HG03095 (cell line): Measurements from ENCODE around the gene MMP3.

ENCODE experiments used
- ATAC-seq: cut with Tn5 transposase; IDR thresholded peaks from one replicate; pipeline ENCODE4 v1.9.1; 2021; ENCODE audit warnings: moderate library complexity; ENCODE audit not compliant: unreplicated experiment

MMP3 gene

DNA sequence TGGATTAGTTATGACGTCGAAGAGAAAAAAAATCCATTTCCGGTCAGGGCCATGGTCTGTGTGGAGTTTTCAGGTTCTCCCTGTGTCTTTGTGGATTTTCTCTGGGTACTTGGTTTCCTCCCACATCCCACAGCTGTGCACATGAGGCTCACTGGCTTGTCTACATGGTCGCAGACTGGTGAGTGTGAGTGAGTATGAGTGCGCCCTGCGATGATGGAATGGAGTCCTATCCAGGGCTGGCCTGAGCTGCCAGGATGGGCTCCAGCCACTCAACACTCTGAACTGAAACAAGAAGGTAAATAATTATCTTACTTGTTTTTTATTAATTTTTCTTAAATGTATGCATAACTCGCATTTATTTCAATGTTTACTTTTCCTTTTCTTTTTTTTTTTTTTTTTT lies 10.8 kb downstream of the MMP3 start:
- ATAC-seq: no peak

DNA sequence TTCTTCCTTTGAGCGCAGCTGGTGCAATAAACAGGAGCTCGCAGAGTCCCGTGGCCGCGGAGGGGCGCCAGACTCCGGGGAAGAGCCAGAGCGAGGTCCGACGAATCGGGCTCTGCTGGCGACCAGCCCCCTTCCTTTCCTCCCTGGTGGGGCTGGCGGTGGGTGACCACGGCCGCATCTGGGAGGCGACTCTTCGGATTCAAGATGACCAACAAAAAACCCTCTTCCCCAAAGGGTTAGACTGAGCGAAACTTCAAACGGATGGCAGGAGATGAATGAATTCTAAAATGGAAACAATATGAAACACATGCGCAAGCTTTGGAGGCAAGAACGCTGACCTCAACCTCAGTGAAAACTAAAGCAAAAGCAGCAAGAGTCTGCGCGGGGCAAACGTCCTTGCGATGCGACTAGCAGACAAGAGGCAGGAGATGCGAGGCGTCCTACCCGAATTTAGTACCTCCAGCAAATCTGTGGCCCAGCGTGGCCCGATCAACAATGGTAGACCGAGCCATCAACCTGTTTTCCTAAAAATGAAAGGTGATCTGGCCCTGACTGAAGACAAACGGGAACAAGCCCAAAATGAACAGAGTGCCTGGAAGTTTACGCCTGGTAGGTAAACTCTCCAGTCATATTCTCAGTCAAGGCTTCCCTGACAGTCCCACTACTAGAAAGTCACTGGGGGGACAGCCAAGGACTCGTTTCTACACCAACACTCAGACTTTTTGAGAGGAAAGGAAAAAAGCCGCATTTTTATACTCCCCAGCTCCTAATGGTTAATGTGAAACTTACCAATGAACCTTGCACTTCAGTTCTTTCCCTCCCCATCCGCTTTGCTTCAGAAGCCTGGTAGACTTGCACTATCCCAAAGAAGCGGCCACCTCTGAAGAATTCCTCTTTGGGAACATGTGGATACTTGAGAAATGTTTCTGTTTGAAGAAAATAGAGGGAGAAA lies 11.6 kb downstream of the MMP3 start:
- ATAC-seq: no peak

DNA sequence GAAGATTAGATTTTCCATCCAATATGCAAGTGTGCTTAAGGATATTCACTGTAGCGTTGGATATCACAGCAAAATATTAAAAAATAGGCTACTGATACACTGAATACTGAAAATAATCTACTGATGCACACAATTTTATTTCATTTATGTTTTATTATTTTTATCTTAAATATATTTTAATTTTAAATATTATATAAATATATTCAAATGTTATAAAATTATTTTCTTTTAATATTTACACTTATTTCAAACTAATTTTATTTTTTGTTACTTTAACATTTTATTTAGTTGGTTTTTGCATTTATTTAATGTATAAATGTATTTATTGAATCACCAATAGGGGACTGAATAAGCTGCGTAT lies 12.3 kb downstream of the MMP3 start:
- ATAC-seq: no peak

DNA sequence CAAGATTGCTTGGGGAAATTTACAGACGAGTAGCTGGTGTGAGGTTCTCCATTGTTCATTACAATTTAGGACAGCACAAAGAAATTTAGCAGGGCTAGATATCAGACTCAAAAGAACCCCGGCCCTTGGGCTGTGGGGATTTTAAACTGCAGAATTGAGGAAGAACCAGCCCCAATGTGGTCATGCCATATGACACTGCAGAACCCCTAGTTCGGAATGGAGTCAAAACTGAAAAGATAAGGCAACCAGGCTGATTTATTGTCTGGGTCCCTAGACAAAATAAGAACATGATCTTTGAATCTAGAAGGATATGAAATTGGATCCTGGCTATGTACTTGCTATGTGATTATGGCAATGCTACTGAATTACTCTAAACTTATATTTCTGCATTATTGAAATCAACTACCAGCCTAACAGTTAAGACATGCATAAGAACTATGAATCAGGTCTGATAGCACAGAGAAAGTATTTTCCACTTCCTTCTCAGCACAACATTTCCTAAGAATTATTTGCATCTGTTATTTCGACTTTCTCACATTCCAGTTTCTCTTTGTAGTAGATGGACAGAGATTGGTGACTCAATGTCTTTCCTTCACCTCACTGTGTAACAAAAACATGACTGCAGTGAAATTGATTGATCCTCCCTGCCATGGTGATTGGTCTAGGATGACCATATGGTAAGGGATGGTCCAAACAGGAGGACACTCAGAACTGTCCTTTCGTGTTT lies 13.2 kb downstream of the MMP3 start:
- ATAC-seq: no peak

DNA sequence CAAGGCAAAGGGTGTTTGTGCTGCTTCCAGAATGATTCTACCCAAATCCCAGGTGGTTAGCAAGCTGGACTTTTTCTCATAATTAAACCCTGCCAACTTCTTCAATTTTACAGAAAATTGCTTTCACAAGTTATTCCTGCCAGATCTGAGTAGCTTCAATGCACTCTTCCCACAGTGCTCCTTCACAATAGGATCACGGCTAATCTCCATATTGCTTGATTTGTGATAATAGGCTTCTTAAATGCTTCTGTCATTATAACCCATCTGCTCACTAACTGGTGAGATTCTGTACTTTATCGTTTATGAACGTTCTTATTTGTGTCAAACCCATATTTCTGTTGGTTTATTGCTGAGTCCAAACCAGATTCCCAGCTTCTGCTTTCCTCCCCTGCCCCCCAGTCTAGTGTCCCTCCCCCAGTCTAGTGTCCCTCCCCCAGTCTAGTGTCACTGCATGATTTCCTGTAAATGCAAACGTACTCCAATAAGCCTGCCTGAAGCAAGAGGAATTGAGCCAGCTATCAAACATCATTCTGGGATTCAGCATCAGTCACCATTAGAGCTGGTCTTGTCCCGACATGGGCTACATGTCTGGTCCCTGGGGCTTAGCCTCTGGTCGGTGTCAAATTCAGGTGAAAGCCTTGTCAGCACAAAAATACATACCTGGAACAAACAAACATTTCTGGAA lies 14.0 kb downstream of the MMP3 start:
- no peak for ATAC-seq

DNA sequence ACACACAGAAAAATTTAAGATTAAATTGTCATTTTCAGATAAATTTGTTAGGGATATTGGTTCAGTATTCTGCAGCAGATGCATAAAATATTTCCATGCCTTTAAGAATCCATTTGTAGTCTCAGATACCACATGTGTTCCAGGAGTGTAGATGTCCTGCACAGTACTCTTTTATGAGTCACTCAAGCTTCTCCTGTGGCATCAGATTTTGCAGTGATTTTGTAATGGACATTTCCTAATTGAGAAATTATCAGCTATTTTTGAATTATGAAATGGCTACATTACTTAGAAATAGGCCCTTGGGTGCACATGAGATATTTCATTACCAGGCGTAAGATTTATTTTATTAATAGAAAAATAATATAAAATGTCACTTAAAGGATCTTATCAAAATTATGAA lies 18.9 kb downstream of the MMP3 start:
- ATAC-seq: no peak

DNA sequence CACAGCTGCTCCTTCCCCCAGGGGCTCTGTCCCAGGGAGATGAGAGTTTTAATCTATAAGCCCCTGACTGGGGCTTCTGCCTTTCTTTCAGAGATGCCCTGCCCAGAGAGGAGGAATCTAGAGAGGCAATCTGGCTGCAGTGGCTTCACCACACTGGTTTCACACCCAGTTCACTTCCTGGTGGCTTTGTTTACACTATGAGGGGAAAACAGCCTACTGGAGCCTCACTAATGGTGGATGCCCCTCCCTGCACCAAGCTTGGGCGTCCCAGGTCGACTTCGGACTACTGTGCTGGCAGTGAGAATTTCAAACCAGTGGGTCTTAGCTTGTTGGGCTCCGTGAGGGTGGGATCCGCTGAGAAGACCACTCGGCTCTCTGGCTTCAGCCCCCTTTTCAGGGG lies 23.9 kb downstream of the MMP3 start:
- ATAC-seq: no peak

DNA sequence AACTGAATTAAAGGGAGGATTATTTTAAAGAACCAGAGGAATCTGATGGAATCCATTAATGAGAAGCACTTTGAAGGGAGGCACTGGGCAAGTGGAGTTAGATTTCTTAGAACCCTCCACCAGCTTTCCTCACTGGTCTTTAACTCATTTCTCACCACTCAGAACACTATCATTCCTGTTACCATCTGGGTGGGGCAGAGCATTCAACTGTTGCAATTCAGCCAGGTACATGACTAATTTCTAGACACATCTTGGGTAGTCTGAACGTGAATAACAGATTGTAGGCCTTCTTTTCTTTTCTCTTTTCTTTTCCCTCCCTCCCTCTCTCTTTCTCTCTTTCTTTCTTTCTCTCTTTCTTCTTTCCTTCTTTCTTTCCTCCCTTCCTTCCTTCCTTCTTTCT lies 29.9 kb downstream of the MMP3 start:
- ATAC-seq: no peak

DNA sequence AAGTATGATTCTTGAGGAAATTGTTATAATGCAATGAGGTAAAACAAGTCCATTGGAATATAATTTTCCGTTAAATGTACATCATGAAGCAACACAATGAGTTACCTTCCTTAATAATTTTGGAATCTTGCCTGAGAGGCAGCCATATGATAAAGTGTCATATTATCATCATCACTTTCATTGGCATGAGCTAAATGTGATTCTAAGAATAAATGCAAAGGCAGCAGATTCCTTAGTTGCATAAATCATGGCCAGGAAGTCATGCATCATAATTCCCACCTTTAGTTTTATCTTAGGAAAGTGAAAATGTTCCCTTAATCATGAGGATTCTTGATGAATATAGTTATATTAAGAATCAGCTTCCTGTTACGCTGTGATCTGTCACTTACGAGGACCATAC lies 31.2 kb downstream of the MMP3 start:
- no peak for ATAC-seq

DNA sequence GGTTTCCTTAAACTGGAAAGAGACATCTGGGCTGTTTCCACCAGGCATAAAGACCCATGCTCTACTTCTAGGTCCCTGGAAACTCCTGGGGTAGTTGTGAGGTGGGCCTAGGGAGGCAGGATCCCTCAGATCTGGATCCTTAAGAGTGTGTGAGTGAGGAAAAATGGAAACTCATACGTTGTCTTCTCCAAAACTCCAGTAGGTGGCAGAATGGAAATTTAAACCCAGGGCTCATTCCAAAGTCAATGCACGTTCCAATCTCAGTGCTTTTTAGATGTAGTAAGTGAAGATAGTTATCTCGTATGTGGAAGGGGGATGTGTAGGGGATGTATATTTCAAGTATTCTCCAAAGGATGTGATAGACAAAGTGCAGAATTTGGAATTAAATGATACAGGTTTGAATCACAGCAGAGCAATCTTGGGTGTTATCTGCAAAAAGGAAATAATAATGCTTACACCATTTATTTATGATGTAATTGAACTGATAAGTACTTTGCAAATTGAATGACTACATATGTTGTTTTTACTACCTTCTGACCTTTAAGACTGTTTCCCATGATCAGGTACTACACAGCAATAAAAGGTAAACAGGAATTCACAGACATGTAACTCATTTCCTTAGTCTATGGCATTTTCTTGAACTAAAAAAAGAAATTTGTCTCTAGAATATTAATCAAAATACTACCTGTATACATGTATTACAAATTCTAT lies 32.3 kb downstream of the MMP3 start:
- ATAC-seq: no peak

DNA sequence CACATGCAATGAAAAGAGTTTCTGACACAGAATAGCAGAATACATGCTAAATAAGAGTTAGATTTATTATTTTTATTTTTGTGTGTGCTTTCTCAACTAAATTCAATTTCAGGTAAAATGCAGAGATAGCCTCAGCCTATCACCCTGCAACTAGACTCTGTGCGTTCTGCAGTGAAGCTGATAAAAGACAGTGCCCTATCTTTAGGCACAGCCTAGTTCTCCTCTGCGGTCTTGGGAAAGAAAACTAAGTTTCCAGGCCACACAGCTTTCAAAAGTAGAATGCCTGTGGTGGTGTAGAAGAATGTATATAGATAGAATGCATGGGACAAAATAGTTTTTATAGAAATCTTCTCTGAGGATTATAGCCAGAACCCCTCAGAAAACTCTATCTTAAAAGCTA lies 33.4 kb downstream of the MMP3 start:
- ATAC-seq: no peak

DNA sequence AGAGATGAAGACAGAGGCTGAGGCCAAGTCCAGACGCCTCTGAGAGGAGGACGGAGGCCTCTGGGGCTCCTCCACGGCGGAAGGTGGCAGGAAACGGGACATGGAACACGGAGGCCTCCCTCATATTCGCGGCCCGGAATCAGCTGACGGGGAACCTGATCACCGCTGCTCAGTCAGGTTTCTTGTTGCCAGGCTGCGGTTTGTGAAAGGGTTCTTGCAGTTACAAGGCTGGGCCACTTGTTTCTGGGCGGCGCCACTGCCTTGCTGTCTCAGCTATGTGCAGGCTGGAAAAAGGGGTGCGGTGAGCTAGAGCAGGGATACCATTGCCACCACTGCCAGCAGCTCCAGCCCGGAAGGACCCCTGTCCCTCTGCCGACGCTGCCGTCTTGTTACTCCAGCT lies 35.5 kb downstream of the MMP3 start:
- ATAC-seq: peak; percentile 62

DNA sequence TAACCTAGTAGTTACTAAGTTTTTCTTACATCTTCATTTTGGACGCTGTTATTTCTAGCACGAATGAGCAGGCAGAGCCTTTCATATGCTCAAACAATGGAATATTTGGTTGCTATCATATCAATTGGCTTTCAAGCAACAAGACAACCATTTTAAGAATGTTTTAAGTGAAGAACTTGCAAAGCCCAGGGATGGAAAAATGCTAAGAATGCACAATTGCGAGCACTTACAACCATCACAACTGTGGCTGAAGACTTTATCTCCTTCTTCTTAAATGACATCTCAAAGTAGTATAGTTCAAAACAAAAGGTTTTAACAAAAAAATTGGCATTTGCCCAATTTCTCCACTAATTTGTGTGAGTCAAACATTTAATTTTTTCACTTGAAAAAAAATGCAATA lies 37.1 kb downstream of the MMP3 start:
- ATAC-seq: no peak

DNA sequence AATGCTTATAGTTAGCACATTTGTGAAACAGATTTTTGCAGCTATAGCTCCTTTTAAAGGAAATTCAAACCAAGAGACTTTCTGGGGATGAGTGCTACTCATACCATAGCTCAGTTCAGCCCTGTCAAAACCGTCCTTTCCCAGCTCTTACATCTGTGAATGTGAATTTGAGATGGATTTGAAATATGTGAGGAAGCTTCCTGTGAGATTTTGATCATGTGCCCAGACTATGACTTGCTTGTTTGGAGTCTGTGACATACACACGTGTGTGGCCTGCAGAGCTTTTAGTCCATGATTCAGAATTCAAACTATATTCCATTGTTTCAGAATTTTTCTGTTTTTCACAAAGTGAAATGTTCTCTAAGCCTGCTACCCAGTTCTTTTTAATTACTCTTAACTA lies 41.1 kb downstream of the MMP3 start:
- no peak for ATAC-seq

DNA sequence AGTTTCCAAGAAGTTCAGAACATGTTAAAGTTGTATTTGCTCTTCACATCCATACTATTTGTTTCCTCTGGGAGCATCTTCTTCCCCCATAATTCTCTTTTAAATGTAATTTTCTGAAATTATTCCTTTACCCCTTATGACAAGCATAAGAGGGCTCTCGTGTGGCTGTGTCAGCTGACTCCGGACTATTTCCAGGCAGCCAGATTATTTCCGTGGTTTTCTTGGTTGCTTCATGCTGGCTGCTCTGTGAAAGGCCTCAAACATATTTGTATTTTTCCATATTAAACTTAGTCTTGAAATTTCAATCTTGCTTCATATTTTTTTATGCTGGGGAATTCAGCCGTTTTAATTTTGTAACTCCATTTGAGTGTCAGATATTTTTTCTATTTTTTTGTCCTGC lies 42.6 kb downstream of the MMP3 start:
- ATAC-seq: no peak

DNA sequence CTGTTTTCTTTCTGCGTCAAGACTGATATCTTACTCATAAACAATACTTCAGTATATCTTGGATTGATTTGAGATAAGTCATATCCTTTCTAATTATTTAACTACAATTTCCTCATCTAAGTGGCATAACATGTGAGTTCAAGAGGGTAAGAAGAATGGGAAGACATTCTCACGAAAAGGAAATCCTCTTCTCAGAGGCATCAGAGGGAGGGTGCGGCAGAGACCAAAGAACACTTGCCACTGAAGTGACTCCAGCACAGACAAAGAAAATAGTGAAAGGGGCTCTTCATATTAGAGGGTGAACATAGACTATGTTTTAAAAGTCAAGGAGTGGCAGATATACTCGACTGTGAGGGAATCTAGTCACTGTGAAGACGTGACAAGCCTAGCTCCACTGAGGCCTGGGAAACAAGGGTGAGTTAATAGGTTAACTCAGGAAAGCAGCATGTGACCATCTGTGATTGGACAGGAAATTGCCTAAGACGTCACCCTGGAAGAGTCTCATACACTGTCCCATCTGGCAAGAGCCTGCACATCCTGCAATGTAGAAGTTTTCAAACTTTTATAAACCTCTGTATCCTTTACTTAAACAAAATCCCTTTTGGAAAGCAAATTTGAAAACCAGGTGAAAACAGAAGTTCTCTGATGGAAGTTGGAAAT lies 43.6 kb downstream of the MMP3 start:
- ATAC-seq: no peak

DNA sequence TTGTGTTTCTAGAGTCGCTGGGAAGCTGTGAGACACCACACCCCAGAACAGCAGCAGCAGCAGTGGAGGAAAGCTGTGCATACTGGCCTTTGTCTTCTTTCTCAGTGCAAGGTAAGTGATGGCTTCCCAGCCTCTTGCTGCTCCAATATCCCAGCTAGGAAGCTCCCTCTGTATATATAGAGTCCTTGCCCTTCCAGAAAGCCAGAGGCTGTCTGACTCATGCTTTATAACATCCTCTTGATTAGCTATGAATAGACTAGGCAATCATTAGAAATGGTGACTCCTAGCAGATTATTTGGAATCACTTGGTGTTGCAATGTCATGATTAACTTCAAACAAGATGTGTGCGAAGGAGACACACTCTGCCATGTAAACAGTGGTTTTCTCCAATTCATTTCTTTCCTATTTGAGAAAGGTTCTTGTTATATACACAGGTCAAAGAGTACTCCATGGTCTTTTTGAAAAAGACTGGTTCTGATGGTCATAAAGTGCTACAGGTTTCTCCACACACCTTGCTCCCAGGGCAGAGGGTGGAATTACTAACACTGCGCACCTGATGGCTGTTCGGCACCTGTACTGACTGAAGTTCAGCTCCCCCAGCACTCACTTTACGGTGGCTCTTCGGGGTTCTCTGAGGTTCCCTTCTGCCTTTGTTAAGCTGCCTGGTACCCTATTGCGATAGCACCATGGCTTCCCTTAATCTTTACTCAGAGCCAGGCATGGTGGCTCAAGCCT lies 45.2 kb downstream of the MMP3 start, which contains the start of gene MMP1:
MMP1 (minus strand) TSS at position 149 of the 735 bp plus-strand sequence; CDS start at position 81, 68 bp downstream.
- no peak for ATAC-seq

DNA sequence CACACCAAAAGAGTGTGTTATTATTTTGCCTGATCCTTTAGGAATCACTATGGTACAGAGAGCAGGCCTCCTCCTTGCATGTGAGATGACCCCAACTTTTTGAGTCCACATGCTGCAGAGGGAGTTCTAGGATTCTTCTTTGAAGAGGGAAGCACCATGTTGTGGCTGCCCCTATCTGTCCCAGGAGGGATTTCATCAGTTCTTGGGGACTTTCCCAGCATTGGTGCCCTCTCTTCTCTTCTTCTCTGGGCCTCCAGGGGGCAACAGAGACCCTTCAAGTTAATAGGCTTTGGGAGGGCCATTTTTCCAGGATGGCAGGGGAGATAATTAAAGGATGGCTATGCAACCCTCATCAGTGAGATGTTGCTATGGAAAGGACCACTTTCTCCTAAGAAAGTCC lies 49.0 kb downstream of the MMP3 start:
- peak; percentile 91 for ATAC-seq

DNA sequence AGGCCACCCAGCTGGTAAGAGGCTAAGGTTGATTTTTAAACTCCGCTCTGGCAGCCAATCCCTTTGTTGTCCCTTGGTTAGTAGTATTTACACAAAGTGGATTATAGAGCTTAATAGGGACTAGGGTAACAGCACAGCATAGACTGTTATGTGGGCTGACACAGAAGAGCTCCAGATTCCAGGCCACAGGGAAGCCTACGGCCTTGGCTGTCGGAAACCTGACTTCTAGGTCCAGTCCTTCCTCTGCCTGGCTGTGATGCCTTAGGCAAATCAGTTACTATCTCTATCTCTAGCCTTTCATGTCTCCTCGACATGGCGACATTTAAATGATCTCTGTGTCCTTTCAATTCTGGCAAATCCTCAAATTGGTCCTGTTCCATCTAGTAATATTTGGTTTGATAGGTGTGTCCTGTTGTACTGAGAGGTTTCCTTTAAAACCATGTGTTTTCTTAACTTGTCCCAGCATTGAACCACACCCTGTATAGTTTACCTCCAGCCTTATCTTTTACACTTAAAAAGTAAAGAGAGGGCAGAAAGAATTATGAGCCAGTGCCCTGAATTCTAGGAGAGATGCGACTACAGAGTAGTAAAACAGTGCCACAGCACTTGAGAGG lies 49.6 kb downstream of the MMP3 start:
- no peak for ATAC-seq
